Measurements from ENCODE around the gene PAK5.

PAK5 gene

GRCh38 chr20:9789131-9789530 lies 49.7 kb downstream of the PAK5 start:
- DNase-seq (ENCODE audit: low read depth in 3 of 3): no peak

- no peak for DNase-seq (ENCODE audit: low read depth in 3 of 3)
These were observed 63.7 kb downstream of the PAK5 start for GRCh38 chr20:9775176-9775575.

- DNase-seq (ENCODE audit: low read depth in 3 of 3): no peak
These were observed 68.9 kb downstream of the PAK5 start for GRCh38 chr20:9769954-9770353.

GRCh38 chr20:9761476-9761875 lies 77.4 kb downstream of the PAK5 start:
- no peak for DNase-seq (ENCODE audit: low read depth in 3 of 3)

- DNase-seq (ENCODE audit: low read depth in 3 of 3): no peak
These were observed 79.5 kb downstream of the PAK5 start for GRCh38 chr20:9759392-9759791.

- no peak for DNase-seq (ENCODE audit: low read depth in 3 of 3)
These were observed 80.1 kb downstream of the PAK5 start for GRCh38 chr20:9758752-9759151.

- no peak for DNase-seq (ENCODE audit: low read depth in 3 of 3)
These were observed 82.2 kb downstream of the PAK5 start for GRCh38 chr20:9756660-9757059.

GRCh38 chr20:9755301-9755700 lies 83.6 kb downstream of the PAK5 start:
- no peak for DNase-seq (ENCODE audit: low read depth in 3 of 3)

- DNase-seq (ENCODE audit: low read depth in 3 of 3): no peak
These were observed 94.3 kb downstream of the PAK5 start for GRCh38 chr20:9744551-9744950.

GRCh38 chr20:9743871-9744270 lies 95.0 kb downstream of the PAK5 start:
- DNase-seq (ENCODE audit: low read depth in 3 of 3): no peak

- DNase-seq (ENCODE audit: low read depth in 3 of 3): no peak
These were observed 96.1 kb downstream of the PAK5 start for GRCh38 chr20:9742821-9743220.

- DNase-seq (ENCODE audit: low read depth in 3 of 3): no peak
These were observed 96.9 kb downstream of the PAK5 start for GRCh38 chr20:9741996-9742395.

- DNase-seq (ENCODE audit: low read depth in 3 of 3): no peak
These were observed 98.4 kb downstream of the PAK5 start for GRCh38 chr20:9740486-9740885.

GRCh38 chr20:9739991-9740390 lies 98.9 kb downstream of the PAK5 start:
- no peak for DNase-seq (ENCODE audit: low read depth in 3 of 3)

- no peak for DNase-seq (ENCODE audit: low read depth in 3 of 3)
These were observed 102.5 kb downstream of the PAK5 start for GRCh38 chr20:9736373-9736772.

- no peak for DNase-seq (ENCODE audit: low read depth in 3 of 3)
These were observed 115.2 kb downstream of the PAK5 start for GRCh38 chr20:9723501-9724202.

- no peak for DNase-seq (ENCODE audit: low read depth in 3 of 3)
These were observed 127.0 kb downstream of the PAK5 start for GRCh38 chr20:9711872-9712271.

- DNase-seq (ENCODE audit: low read depth in 3 of 3): no peak
These were observed 128.2 kb downstream of the PAK5 start for GRCh38 chr20:9710685-9711084.

- DNase-seq (ENCODE audit: low read depth in 3 of 3): no peak
These were observed 133.0 kb downstream of the PAK5 start for GRCh38 chr20:9705722-9706476.

- DNase-seq (ENCODE audit: low read depth in 3 of 3): no peak
These were observed 139.7 kb downstream of the PAK5 start for GRCh38 chr20:9699181-9699580.

GRCh38 chr20:9689041-9689440 lies 149.8 kb downstream of the PAK5 start:
- DNase-seq (ENCODE audit: low read depth in 3 of 3): no peak

- DNase-seq (ENCODE audit: low read depth in 3 of 3): no peak
These were observed 152.0 kb downstream of the PAK5 start for GRCh38 chr20:9686866-9687265.

GRCh38 chr20:9686455-9686854 lies 152.4 kb downstream of the PAK5 start:
- DNase-seq (ENCODE audit: low read depth in 3 of 3): no peak

Data from stimulated activated CD4-positive, alpha-beta T cell treated with anti-CD3 and anti-CD28 coated beads, TNF-alpha, amount 100 ng/mL, for 24 hours (primary cell).